Stimulated activated naive CD8-positive, alpha-beta T cell treated with anti-CD3 and anti-CD28 coated beads, Interleukin-15, Interleukin-2, amounts not matched to agents 100 U/mL and 50 U/mL, for 24 hours (primary cell): ENCODE data around the gene HNRNPCL1.
"Not testable (repeated sequence)": the region's sequence is repeated elsewhere in the genome, so short reads cannot be mapped to it uniquely, and the experiment has no call there.

Source experiments
- ATAC-seq: fragments of 150-1000 bp; cut with Tn5 transposase; one replicate; pipeline ENCODE4 v1.10.0; 2021
- DNase-seq: peaks from one replicate; pipeline ENCODE4 v3.0.0; 2021

HNRNPCL1 gene

DNA sequence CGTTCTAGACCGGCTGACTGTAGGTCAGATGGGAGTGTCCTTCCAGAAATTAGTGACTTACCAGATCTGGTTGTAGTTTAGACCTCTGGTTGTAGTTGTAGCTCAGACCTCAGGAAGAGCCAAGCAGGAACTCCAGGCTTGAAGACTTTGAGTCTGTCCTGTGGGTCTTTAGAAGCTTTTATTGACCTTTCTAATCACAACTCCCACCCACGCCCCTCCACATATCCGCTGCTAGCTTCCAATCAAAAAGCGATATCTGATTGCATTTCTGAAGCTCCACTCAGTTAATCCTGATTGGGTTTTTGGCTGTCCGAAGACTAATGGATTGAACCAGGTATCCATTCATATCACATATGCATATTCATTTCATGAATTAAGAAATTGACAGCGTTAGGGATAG is at the start of gene HNRNPCL1:
TSS of gene HNRNPCL1 (minus strand) at position 101 of the 400 bp plus-strand sequence. CDS start 431 bp downstream, outside the sequence.
- ATAC-seq, DNase-seq: not testable (repeated sequence)

DNA sequence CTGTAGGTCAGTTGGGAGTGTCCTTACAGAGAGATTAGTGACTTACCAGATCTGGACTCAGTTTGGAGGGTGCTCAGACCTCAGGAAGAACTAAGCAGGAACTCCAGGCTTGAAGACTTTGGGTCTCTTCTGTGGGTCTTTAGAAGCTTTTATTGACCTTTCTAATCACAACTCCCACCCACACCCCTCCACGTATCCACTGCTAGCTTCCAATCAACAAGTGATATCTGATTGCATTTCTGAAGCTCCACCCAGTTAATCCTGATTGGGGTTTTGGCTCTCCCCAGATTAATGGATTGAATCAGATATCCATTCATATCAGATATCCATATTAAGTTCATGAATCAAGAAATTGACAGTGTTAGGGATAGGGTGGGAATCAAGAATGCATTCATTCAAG is 49.6 kb upstream of the HNRNPCL1 start, which contains the start of gene PRAMEF10:
TSS of gene PRAMEF10 (minus strand) at position 101 of the 400 bp plus-strand sequence. CDS start 2,423 bp downstream, outside the sequence.
- not testable (repeated sequence) for DNase-seq, ATAC-seq

GRCh38 chr1:12886101-12886500 is 37.6 kb upstream of the HNRNPCL1 start, which contains the start of gene PRAMEF4:
Gene PRAMEF4, minus strand, starts transcription at chr1:12886201. Its CDS starts 2,807 bp downstream, at chr1:12883394.
- not testable (repeated sequence) for ATAC-seq, DNase-seq

- not testable (repeated sequence) for DNase-seq, ATAC-seq
Measured at GRCh38 chr1:12878453-12878852, 29.9 kb upstream of the HNRNPCL1 start.

- DNase-seq, ATAC-seq: not testable (repeated sequence)
Measured at GRCh38 chr1:12863131-12863880, 14.8 kb upstream of the HNRNPCL1 start.

DNA sequence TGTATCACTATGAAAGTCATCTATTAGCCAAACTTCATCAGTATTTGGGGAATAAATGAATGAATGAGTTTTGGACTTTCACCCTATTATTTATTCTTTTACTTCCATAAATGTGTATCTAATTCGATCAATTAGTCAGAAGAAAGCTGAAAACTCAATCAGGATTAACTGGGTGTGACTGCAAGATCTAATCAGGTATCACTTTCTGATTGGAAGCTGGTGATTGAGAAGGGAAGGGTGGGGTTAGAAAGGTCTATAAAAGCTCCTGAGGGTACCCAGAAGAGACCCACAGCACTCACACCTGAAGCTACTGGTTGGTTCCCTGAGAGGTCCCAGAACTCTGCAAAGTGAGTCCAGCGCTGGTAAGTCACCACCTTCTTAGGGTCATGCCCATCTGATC is 8.3 kb upstream of the HNRNPCL1 start, which contains the start of gene PRAMEF2:
TSS of gene PRAMEF2 (plus strand) at position 301 of the 400 bp plus-strand sequence. CDS start 1,924 bp downstream, outside the sequence.
- not testable (repeated sequence) for ATAC-seq, DNase-seq

GRCh38 chr1:12851779-12852178 is 3.3 kb upstream of the HNRNPCL1 start:
- DNase-seq (no peak), ATAC-seq (no peak)

DNA sequence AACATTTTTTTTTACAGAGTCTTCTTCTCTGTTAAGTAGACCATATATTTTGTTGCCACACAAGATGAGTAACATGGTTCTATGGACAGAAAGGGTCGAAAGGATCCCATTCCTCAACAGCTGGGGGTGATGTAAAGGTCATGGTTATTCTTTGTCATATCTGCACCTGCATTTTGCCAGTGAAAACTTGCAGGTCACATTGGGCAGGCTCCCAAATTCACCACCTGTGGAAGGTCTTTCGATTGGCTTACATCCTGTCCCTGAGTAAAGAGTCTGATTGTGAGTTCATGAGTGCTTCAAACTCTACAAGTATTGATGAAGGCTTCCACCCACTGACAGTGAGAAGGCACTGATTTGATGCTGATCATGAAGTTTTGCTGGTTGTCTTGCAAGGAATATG is 15.3 kb downstream of the HNRNPCL1 start:
- not testable (repeated sequence) for DNase-seq, ATAC-seq

DNA sequence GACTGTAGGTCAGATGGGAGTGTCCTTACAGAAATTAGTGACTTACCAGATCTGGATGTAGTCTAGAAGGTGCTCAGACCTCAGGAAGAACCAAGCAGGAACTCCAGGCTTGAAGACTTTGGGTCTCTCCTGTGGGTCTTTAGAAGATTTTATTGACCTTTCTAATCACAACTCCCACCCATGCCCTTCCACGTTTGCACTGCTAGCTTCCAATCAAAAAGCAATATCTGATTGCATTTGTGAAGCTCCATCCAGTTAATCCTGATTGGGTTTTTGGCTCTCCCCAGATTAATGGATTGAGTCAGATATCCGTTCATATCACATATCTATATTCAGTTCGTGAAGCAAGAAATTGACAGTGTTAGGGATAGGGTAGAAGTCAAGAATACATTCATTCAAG is 17.2 kb downstream of the HNRNPCL1 start, which contains the start of gene PRAMEF11:
TSS of gene PRAMEF11 (minus strand) at position 101 of the 400 bp plus-strand sequence. CDS start 2,621 bp downstream, outside the sequence.
- ATAC-seq, DNase-seq: not testable (repeated sequence)

DNA sequence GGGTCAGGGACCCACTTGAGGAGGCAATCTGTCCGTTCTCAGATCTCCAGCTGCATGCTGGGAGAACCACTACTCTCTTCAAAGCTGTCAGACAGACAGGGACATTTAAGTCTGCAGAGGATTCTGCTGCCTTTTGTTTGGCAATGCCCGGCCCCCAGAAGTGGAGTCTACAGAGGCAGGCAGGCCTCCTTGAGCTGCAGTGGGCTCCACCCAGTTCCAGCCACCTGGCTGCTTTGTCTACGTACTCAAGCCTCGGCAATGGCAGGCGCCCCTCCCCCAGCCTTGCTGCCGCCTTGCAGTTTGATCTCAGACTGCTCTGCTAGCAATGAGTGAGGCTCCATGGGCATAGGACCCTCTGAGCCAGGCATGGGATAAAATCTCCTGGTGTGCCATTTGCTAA is 29.5 kb downstream of the HNRNPCL1 start:
- ATAC-seq, DNase-seq: not testable (repeated sequence)

- ATAC-seq (no peak), DNase-seq (no peak)
Measured at GRCh38 chr1:12811409-12811784, 37.1 kb downstream of the HNRNPCL1 start.

GRCh38 chr1:12810691-12811408 is 37.7 kb downstream of the HNRNPCL1 start:
- ATAC-seq (no peak), DNase-seq (no peak)

GRCh38 chr1:12809933-12810332 is 38.6 kb downstream of the HNRNPCL1 start:
- no peak for DNase-seq

GRCh38 chr1:12799730-12800129 is 48.8 kb downstream of the HNRNPCL1 start:
- no peak for DNase-seq

More at GRCh38 chr1:12809933-12810332, 38.6 kb downstream of the HNRNPCL1 start:
- no peak for ATAC-seq

DNA sequence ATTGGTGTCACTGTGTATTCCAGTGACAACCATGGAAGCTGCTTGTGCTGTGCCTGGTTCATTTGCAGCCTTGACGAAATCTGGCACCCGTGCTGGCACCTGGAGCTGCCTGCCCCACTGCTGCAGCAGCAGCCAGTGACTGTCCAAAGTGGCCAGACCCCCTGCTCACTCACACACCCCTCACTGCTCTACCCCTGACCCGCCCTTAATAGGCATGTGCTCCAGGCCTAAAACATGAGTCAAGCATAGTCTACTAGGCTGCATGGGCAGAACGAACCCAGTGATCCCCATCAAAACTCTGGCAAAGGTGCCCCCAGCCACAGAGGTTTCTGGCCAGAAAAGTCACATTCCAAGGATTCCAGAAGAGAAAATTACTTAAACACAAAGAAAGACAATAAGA is 49.6 kb downstream of the HNRNPCL1 start:
- DNase-seq, result no peak
- ATAC-seq, result no peak

More at GRCh38 chr1:12799730-12800129, 48.8 kb downstream of the HNRNPCL1 start:
- ATAC-seq, result no peak
